PC-9 (cell line): ENCODE results near the gene IRF4. TPM values are rescaled to one million over a fixed set of nuclear protein-coding genes. Genes with fewer than 3 reads are reported as not detected.
A peak's percentile ranks its signal among the peaks of the same experiment; 100 is the strongest.

Experiments
- BruUV-seq: library from RNA; stranded (reverse); fragments of 400-500 nt; replicated peaks from 2 replicates; lab custom pipeline; 2021; lab: Mats Ljungman, UMichigan
- CTCF ChIA-PET: fragments of 300-600 bp; sonication (Branson Sonifier 250); formaldehyde crosslinking; loops from one replicate; lab custom pipeline; 2022; ENCODE audit warnings: antibody characterized with exemption; lab: Charles Lee
- POLR2A ChIA-PET: fragments of 300-600 bp; sonication (Branson Sonifier 250); formaldehyde crosslinking; loops from one replicate; lab custom pipeline; 2022; ENCODE audit warnings: antibody characterized with exemption; ENCODE audit not compliant: unreplicated experiment; lab: Charles Lee
- DNase-seq, 2 experiments: peaks; one replicate each; pipeline versions ENCODE4 v3.0.0 to v3.0.0-alpha.2; 2015 to 2022; ENCODE audit warnings: mixed read lengths in 1 of 2
- H2AFZ ChIP-seq: fragments of 200-600 bp; sonication (generic); 2 replicates; pipeline ENCODE4 v1.8.1; 2017; ENCODE audit warnings: antibody characterized with exemption
- H3F3A ChIP-seq: fragments of 200-600 bp; sonication (generic); 2 replicates; pipeline ENCODE4 v1.8.1; 2017; ENCODE audit warnings: antibody characterized with exemption, mild to moderate bottlenecking, low read depth; ENCODE audit not compliant: insufficient read depth
- H3K27ac ChIP-seq: fragments of 200-600 bp; sonication (generic); 2 replicates; pipeline ENCODE4 v1.6.1; 2016; ENCODE audit warnings: mixed run types
- H3K27me3 ChIP-seq: fragments of 200-600 bp; sonication (generic); 2 replicates; pipeline ENCODE4 v1.6.1; 2016; ENCODE audit warnings: low read depth, mixed run types; ENCODE audit not compliant: insufficient read depth
- H3K36me3 ChIP-seq: fragments of 200-600 bp; sonication (generic); 2 replicates; pipeline ENCODE4 v1.6.1; 2016; ENCODE audit warnings: low read depth, mixed run types
- H3K4me1 ChIP-seq: fragments of 200-600 bp; sonication (generic); replicated peaks from 2 replicates; pipeline ENCODE4 v1.6.1; 2016; ENCODE audit warnings: mixed run types; ENCODE audit not compliant: insufficient read depth
- H3K4me2 ChIP-seq: fragments of 200-600 bp; sonication (generic); 2 replicates; pipeline ENCODE4 v1.6.1; 2017; ENCODE audit warnings: mixed run types
- H3K4me3 ChIP-seq: fragments of 200-600 bp; sonication (generic); 2 replicates; pipeline ENCODE4 v1.6.1; 2016; ENCODE audit warnings: mixed run types
- H3K79me2 ChIP-seq: fragments of 200-600 bp; sonication (generic); 2 replicates; pipeline ENCODE4 v1.6.1; 2017; ENCODE audit warnings: low read depth, mixed run types
- H3K9me2 ChIP-seq: fragments of 200-600 bp; sonication (generic); 2 replicates; pipeline ENCODE4 v1.8.1; 2017; ENCODE audit warnings: mild to moderate bottlenecking; ENCODE audit not compliant: insufficient read depth
- H3K9me3 ChIP-seq: fragments of 200-600 bp; sonication (generic); 2 replicates; pipeline ENCODE4 v1.8.1; 2016; ENCODE audit warnings: low read depth; ENCODE audit not compliant: insufficient read depth
- H4K20me1 ChIP-seq: fragments of 200-600 bp; sonication (generic); 2 replicates; pipeline ENCODE4 v1.8.1; 2017; ENCODE audit not compliant: insufficient read depth
- EZH2 ChIP-seq: fragments of 200-600 bp; sonication (generic); IDR thresholded peaks from 2 replicates; pipeline ENCODE4 v1.8.0; 2017; ENCODE audit warnings: antibody characterized with exemption, low read depth
- intact Hi-C: fragments of 100-400 bp; cut with micrococcal nuclease; formaldehyde crosslinking; loops from one replicate; pipeline ENCODE4 v1.10.0; 2022; ENCODE audit not compliant: unreplicated experiment
- total RNA-seq: library from RNA; stranded (reverse); gene quantifications from 2 replicates; pipeline ENCODE4 v1.2.3, GENCODE V29; 2021
- TF ChIP-seq, protein P1 (sequence below): fragments of 200-600 bp; sonication (generic); conservative IDR thresholded peaks from 2 replicates; pipeline ENCODE4 v1.6.1; 2017; ENCODE audit warnings: mixed run types, antibody characterized with exemption, mild to moderate bottlenecking, moderate library complexity

The IRF4 gene
- total RNA-seq, 1 experiment from 2014 or later, result not detected

DNA sequence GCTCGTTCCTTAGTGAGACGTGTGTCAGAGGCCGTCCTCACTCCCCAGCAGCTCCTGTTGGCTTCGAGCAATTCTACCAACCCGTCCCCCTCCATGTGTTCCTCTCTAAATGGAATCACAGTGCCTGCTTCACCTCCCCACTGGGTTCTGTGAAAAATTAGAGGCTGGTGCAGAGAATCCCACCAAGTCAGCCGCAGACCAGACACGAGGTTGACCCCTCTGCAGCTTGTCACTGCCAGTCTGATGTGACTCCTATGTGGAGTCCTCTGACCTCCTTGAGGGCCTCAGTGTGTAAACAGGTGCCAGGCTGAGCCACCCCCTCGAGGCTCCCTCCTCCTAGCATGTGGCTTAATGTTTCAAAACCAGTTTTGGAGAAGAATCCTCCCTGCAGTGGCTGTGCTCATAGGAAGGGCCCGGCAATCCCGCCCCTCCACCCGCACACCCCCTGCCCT is 12.6 kb upstream of the IRF4 start:
- Histone ChIP-seq H3K9me2 (no peaks in the 10 kb centered on the region), H3K27me3 (peaks cover 83% of the 10 kb centered on the region), H3F3A (no peaks in the 10 kb centered on the region), H3K4me2 (peak overlapping the region; percentile 29), H3K4me1 (no peaks in the 10 kb centered on the region), H3K27ac (no peak overlapping the region), H3K79me2 (no peaks in the 10 kb centered on the region), H3K4me3 (no peak overlapping the region), H3K36me3 (no peaks in the 10 kb centered on the region), H2AFZ (peak overlapping the region; percentile 36; the same call in 1 of the 2 replicates), H4K20me1 (no peaks in the 10 kb centered on the region), H3K9me3 (no peaks in the 10 kb centered on the region)
- POLR2A ChIA-PET, result no interaction called here
- DNase-seq, result no peak
- CTCF ChIA-PET, result no interaction called here
- intact Hi-C loops, result loop anchor here (10.0 kb wide), 1 partner anchor 164 kb away; no protein-coding TSS in a partner anchor
- BruUV-seq, result no TSS peak
- no peak for TF ChIP-seq EZH2
- TF ChIP-seq, protein P1, sequence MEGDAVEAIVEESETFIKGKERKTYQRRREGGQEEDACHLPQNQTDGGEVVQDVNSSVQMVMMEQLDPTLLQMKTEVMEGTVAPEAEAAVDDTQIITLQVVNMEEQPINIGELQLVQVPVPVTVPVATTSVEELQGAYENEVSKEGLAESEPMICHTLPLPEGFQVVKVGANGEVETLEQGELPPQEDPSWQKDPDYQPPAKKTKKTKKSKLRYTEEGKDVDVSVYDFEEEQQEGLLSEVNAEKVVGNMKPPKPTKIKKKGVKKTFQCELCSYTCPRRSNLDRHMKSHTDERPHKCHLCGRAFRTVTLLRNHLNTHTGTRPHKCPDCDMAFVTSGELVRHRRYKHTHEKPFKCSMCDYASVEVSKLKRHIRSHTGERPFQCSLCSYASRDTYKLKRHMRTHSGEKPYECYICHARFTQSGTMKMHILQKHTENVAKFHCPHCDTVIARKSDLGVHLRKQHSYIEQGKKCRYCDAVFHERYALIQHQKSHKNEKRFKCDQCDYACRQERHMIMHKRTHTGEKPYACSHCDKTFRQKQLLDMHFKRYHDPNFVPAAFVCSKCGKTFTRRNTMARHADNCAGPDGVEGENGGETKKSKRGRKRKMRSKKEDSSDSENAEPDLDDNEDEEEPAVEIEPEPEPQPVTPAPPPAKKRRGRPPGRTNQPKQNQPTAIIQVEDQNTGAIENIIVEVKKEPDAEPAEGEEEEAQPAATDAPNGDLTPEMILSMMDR, result no peak

DNA sequence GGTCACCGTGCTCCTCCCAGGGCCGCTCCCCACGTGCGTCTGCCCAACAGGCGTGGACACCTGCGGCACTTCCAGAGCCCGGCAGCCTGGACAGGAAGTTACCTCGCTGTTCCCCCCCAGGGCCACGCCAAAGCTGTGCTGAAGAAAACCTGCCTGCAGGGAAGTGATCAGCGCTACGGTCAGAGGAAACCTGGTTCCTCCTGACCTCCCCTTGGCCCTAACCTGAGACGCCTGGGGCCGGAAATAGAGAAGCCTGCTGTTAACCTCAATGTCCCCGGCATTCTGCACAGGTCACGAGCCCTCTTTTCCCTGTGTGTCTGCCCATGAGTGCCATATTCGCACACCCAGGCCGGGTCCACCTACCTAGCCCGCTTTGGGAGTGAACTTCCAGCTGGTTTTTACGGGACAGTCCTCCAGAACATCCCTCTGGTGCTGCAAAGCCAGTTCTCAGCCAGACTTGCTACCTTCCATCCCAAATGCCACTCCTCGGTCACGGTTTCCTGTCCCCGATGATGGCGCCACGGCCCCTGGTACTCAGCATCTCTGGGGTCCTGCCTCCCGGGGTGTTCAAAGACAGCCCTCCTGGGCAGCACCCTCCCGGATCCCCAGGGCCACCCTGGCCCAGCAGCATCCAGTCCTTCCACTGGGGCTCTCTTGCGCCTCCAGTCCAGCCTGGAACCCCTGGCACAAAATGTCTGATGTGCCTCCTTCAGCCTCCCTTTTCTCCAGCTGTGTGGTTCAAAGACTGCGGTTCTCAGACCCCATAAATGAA is 12.0 kb upstream of the IRF4 start:
- no peak overlapping the region for H3K27ac ChIP-seq
- H3K36me3 ChIP-seq, result no peaks in the 10 kb centered on the region
- H3K4me1 ChIP-seq, result no peaks in the 10 kb centered on the region
- peak overlapping the region; percentile 36; the same call in 1 of the 2 replicates for H2AFZ ChIP-seq
- H3K27me3 ChIP-seq, result peaks cover 77% of the 10 kb centered on the region
- H3K4me2 ChIP-seq, result peak overlapping the region; percentile 29
- no peaks in the 10 kb centered on the region for H3K79me2 ChIP-seq
- no peaks in the 10 kb centered on the region for H4K20me1 ChIP-seq
- peak; percentile 49 to 54 for DNase-seq
- no peak overlapping the region for H3K4me3 ChIP-seq
- CTCF ChIA-PET, result interaction anchor here (0.5 kb wide), 1 partner anchor 93 kb away, joined by 5 read pairs; no protein-coding TSS in a partner anchor
- TF ChIP-seq, protein P1, result no peak
- 0 out of 2 replicates have a peak, but pooled peaks have one; percentile 62 for TF ChIP-seq EZH2
- POLR2A ChIA-PET, result no interaction called here
- intact Hi-C loops, result loop anchor here (10.0 kb wide), 1 partner anchor 165 kb away; no protein-coding TSS in a partner anchor
- no peaks in the 10 kb centered on the region for H3F3A ChIP-seq
- H3K9me3 ChIP-seq, result no peaks in the 10 kb centered on the region
- no TSS peak for BruUV-seq
- no peaks in the 10 kb centered on the region for H3K9me2 ChIP-seq

DNA sequence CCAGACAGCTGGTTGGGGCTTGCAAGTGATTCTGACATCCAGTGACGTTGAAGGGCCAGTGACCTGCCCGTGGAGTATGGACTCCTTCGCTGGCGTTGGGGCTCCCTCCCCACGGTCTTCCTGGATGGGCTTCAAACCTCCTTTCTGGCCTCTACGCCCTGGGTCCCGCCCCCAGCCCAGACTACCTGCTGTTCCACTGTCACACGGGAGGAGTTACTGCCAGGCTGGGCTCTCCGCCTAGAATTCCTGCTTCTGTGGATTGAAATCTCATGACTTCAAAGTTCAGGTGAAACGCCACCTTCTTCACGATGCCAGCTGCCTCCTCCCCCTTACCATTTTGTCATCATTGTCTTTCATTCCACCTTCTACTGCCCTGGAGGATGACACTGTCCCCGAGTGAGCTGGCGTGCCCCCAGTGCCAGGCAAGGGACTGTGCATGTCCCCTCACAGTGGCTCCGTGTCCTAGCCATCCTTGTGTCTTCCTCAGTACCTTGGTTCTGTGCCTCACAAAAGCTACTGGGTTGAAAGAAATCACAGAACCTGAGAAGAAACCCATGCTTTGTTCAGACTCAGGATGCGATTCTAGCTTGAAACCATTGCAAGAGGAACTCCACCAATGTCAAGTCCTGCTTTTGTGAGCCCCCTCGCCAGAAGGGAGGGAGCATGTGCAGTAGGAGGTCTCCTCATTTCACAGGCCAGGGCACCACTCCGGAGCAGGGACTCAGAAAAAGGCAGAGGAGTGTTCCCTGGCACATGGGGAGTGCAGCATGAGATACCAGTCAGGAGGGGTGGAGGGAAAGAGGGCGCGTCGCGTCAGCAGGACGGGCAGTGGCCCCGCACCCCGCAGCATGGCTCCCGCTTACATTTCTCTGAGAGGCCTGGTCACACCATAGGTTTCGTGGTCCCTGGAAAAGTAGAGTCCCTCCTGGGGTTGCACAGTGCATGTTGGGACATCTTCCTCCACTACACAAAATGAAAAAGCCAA is 11.0 kb upstream of the IRF4 start:
- no peak overlapping the region for H3K27ac ChIP-seq
- intact Hi-C loops, result no loop called here
- H3K9me2 ChIP-seq, result no peaks in the 10 kb centered on the region
- no peaks in the 10 kb centered on the region for H4K20me1 ChIP-seq
- no peak for DNase-seq
- no peak overlapping the region for H3K4me3 ChIP-seq
- no TSS peak for BruUV-seq
- H3K9me3 ChIP-seq, result no peaks in the 10 kb centered on the region
- H3K36me3 ChIP-seq, result no peaks in the 10 kb centered on the region
- ChIA-PET POLR2A (no interaction called here), CTCF (interaction anchor here (0.5 kb wide), 1 partner anchor 92 kb away, joined by 5 read pairs; no protein-coding TSS in a partner anchor)
- no peak overlapping the region for H3K4me2 ChIP-seq
- no peak overlapping the region for H2AFZ ChIP-seq
- H3K4me1 ChIP-seq, result no peaks in the 10 kb centered on the region
- H3F3A ChIP-seq, result no peaks in the 10 kb centered on the region
- TF ChIP-seq, protein P1, result no peak
- TF ChIP-seq EZH2, result no peak
- H3K27me3 ChIP-seq, result peaks cover 72% of the 10 kb centered on the region
- H3K79me2 ChIP-seq, result no peaks in the 10 kb centered on the region
